Progenitor cell of endocrine pancreas (in vitro differentiated cells): ENCODE data around the gene RALGAPB. TPM values are rescaled to one million over a fixed set of nuclear protein-coding genes. Genes with fewer than 3 reads are reported as not detected.
A peak's percentile ranks its signal among the peaks of the same experiment; 100 is the strongest.

Experiments used
- DNase-seq: peaks from one replicate; pipeline ENCODE4 v3.0.0; 2021; ENCODE audit warnings: low spot score; ENCODE audit not compliant: unreplicated experiment
- H3K27ac Mint-ChIP-seq: 2 replicates; pipeline ENCODE4 v1.8.0; 2021; ENCODE audit warnings: mild to moderate bottlenecking, moderate library complexity, mixed read lengths
- H3K27me3 Mint-ChIP-seq: 2 replicates; pipeline ENCODE4 v1.8.0; 2021; ENCODE audit warnings: mixed read lengths
- H3K36me3 Mint-ChIP-seq: 2 replicates; pipeline ENCODE4 v1.8.0; 2022; ENCODE audit warnings: mixed read lengths; ENCODE audit not compliant: insufficient read depth
- H3K4me1 Mint-ChIP-seq: 2 replicates; pipeline ENCODE4 v1.8.0; 2021; ENCODE audit warnings: low read depth, mixed read lengths
- H3K4me3 Mint-ChIP-seq: 2 replicates; pipeline ENCODE4 v1.8.0; 2021; ENCODE audit warnings: low read depth, mild to moderate bottlenecking, moderate library complexity, mixed read lengths
- H3K9me3 Mint-ChIP-seq: 2 replicates; pipeline ENCODE4 v1.8.0; 2021; ENCODE audit warnings: low read depth, mixed read lengths
- total RNA-seq: library from RNA; stranded (reverse); gene quantifications from 2 replicates; pipeline ENCODE4 v1.2.1, GENCODE V29; 2021
- TF ChIP-seq, protein P1 (sequence below): fragments of 200-600 bp; sonication (generic); IDR thresholded peaks from one replicate; pipeline ENCODE4 v1.5.0; 2021; ENCODE audit warnings: antibody characterized with exemption, mild to moderate bottlenecking; ENCODE audit not compliant: unreplicated experiment

Gene RALGAPB
- total RNA-seq, 1 donor from 2014 or later: 42.3 TPM

DNA sequence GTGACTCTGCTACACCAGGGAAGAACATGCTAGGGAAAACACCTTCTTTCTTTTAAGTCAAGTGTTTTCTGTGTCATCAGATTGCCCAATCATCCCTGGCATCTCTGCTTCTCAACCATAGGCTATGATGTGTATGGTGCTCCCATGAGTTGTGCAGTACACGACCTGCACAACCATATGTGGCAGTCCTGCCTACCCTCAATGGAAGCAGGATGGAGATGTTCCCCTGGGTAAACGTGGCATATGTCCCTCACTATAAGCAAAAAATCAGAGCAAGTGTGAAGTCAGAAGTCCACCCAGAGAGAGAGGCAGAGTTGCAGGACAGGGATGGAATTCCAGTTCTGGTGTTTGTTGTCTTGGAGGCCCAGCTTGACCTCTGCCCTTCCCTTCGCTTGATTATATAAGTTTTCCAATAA is 27.3 kb upstream of the RALGAPB start:
- peaks cover 2% of the 10 kb centered on the region for H3K27me3 Mint-ChIP-seq
- H3K4me3 Mint-ChIP-seq: no peak overlapping the region
- no peak for DNase-seq
- H3K9me3 Mint-ChIP-seq: no peaks in the 10 kb centered on the region
- no peak overlapping the region for H3K27ac Mint-ChIP-seq
- H3K4me1 Mint-ChIP-seq: peaks cover 13% of the 10 kb centered on the region
- H3K36me3 Mint-ChIP-seq: peaks cover 5% of the 10 kb centered on the region
- TF ChIP-seq, protein P1, sequence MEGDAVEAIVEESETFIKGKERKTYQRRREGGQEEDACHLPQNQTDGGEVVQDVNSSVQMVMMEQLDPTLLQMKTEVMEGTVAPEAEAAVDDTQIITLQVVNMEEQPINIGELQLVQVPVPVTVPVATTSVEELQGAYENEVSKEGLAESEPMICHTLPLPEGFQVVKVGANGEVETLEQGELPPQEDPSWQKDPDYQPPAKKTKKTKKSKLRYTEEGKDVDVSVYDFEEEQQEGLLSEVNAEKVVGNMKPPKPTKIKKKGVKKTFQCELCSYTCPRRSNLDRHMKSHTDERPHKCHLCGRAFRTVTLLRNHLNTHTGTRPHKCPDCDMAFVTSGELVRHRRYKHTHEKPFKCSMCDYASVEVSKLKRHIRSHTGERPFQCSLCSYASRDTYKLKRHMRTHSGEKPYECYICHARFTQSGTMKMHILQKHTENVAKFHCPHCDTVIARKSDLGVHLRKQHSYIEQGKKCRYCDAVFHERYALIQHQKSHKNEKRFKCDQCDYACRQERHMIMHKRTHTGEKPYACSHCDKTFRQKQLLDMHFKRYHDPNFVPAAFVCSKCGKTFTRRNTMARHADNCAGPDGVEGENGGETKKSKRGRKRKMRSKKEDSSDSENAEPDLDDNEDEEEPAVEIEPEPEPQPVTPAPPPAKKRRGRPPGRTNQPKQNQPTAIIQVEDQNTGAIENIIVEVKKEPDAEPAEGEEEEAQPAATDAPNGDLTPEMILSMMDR: no peak

DNA sequence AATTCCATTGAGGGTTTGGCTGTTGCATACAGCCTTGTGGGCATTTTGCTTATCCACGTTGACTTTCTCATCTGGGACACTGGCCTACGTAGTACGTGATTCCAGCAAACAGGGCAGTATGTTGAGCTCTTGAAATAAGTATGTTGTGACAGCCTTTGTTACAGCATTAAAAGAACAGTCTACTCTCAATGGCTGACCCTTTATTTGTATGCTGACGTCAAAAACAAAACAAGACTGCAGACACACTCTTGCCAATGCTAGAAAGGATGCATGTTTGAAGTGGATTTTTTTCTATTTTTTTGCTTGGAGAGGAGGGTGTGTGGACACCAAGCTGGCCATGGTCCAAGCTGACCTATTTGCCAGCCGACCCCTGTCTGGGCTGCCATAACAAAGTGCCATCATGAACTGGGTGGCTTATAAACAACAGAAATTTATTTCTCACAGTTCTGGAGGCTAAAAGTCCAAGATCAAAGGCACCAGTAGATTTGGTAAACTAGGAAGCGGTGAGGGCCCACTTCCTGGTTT is 26.7 kb upstream of the RALGAPB start:
- peak overlapping the region; percentile 80 for H3K4me3 Mint-ChIP-seq

DNA sequence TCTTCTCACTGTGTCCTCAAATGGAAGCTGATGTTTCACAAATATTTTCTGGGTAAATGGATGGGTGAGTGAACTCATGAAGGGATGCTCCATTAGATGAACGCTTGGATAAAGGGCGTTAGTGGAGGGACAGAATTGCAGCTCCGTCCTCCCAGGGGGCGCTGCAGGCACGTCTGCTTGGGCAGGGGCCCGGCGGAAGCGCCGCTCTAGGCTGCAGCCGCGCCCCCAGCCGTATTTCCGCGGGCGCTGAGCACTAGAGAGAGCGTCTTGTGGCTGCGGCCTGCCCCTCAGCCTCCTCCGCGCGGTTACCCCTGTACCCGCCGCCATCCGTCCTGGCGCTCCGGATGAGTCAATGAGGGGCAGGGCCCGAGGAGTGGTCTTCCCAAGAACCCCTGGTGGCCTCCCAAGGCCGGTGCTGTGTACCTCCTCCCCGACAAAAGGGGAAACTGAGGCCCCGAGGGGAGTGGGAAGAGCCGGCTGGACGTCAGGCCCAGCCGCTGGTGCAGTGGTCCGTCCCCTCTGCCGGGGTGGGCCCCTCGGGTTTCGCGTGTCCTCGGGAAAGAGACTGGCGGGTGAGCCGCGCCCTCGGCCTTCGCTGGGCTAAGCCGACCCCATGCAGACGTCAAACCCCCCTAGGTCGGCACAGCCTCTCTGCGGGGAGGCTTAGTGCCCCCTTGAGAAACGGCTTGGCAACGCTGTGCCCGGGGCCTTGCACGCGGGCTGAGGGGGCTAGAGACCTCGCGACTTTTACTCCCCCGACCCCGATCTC is 26.0 kb upstream of the RALGAPB start:
- TF ChIP-seq, protein P1: peak; percentile 96
- H3K4me1 Mint-ChIP-seq: peaks cover 13% of the 10 kb centered on the region
- H3K27ac Mint-ChIP-seq: peak overlapping the region; percentile 37
- H3K9me3 Mint-ChIP-seq: no peaks in the 10 kb centered on the region
- H3K36me3 Mint-ChIP-seq: peaks cover 13% of the 10 kb centered on the region
- H3K4me3 Mint-ChIP-seq: peak overlapping the region; percentile 80
- DNase-seq: peak; percentile 87
- H3K27me3 Mint-ChIP-seq: peaks cover 2% of the 10 kb centered on the region

More for the DNA sequence above, 26.7 kb upstream of the RALGAPB start:
- H3K27me3 Mint-ChIP-seq: peaks cover 2% of the 10 kb centered on the region
- H3K36me3 Mint-ChIP-seq: peaks cover 11% of the 10 kb centered on the region
- no peak for DNase-seq
- TF ChIP-seq, protein P1: no peak
- peaks cover 13% of the 10 kb centered on the region for H3K4me1 Mint-ChIP-seq
- no peaks in the 10 kb centered on the region for H3K9me3 Mint-ChIP-seq
- H3K27ac Mint-ChIP-seq: no peak overlapping the region

DNA sequence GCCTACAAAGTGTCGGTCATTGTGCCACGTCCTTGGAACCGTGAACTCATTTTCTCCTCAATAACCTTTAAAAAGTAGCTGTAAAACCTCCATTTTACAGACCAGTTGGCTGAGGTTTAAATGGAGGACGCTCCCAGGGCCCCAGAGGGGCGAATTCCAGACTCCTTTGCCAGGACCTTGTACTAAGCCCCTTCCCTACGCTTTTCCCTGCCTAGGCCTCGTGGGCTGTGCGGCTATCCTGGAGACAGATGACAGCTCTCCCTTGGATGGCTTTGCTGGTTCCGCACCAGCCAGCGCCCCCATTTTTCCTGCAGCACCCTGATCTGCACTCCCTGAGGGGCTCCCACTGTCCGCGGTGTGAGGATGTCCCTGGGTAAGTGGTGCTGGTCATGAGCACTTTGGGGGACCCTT is 25.4 kb upstream of the RALGAPB start:
- TF ChIP-seq, protein P1: no peak
- Mint-ChIP-seq H3K4me3 (peak overlapping the region; percentile 80), H3K9me3 (no peaks in the 10 kb centered on the region), H3K4me1 (peaks cover 13% of the 10 kb centered on the region), H3K27ac (peak overlapping the region; percentile 16), H3K27me3 (peaks cover under 1% of the 10 kb centered on the region), H3K36me3 (peaks cover 13% of the 10 kb centered on the region)
- no peak for DNase-seq

DNA sequence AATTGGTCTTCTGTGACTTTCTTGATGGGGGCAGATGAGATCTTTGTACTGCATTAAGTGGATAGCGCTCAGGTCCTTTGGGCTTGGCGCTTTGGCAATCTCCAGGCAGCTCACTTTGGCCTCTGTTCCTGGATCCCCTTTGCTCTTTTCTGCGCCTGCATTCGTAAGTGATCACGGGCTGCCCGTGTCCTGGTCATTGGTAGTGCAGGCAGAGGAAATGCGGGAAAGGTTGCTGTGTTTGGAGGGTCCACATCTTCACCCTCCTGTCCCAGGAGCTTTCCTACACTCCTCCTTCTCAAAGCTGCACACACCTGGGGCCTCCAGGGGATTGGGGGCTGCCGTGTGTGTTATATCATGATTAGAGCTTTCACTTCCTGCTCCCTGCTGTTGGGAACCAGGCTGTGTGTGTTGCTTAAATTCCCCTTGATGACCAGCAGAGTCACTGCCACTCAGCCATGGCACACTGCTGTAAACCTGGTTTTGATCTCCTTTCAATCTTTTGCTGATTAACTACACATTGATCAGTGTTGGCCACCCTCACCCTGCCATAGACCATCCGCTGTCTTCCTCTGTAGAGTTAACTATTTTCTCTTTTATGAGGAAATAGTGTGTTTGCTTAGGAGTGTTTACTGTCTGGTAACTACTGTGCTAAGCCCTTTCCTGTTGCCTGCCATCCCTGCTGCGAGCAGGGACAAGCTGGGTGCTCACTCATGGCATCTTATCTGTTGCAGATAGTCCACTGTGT is 24.5 kb upstream of the RALGAPB start:
- Mint-ChIP-seq H3K27ac (peak overlapping the region; percentile 12), H3K4me3 (peak overlapping the region; percentile 80), H3K27me3 (no peaks in the 10 kb centered on the region), H3K9me3 (no peaks in the 10 kb centered on the region), H3K4me1 (peaks cover 13% of the 10 kb centered on the region), H3K36me3 (peaks cover 15% of the 10 kb centered on the region)
- TF ChIP-seq, protein P1: no peak
- DNase-seq: no peak
